IMR-90 (cell line): ENCODE measurements around the gene CNDP1. TPM values are rescaled to one million over a fixed set of nuclear protein-coding genes. Genes with fewer than 3 reads are reported as not detected.

Experiments used
- ATAC-seq: fragments of 200-7000 bp; cut with Tn5 transposase; 2 replicates; pipeline ENCODE4 v1.9.1; 2020; ENCODE audit warnings: low read depth, mild to moderate bottlenecking, moderate library complexity
- BruUV-seq: library from RNA; stranded (reverse); fragments of 400-500 nt; replicated peaks from 2 replicates; lab custom pipeline; 2021; lab: Mats Ljungman, UMichigan
- CTCF ChIA-PET: fragments of 300-600 bp; formaldehyde crosslinking; extraction: SDS; loops from one replicate; lab custom pipeline; 2021; ENCODE audit warnings: antibody characterized with exemption; lab: Yijun Ruan, JAX
- POLR2A ChIA-PET: fragments of 300-600 bp; sonication (Branson Sonifier 250); formaldehyde crosslinking; loops from one replicate; lab custom pipeline; 2022; ENCODE audit warnings: antibody characterized with exemption; ENCODE audit not compliant: unreplicated experiment; lab: Charles Lee
- DNase-seq: peaks from one replicate; pipeline ENCODE4 v3.0.0; 2013
- H2AFZ ChIP-seq: replicated peaks from 2 replicates; pipeline ENCODE3; 2013; ENCODE audit warnings: low read length, mild to moderate bottlenecking; ENCODE audit not compliant: poor library complexity
- H2AK5ac ChIP-seq: 2 replicates; pipeline ENCODE4 v1.6.1; 2013; ENCODE audit warnings: low read depth, low read length, inconsistent platforms
- H2AK9ac ChIP-seq: replicated peaks from 2 replicates; pipeline ENCODE3; 2013; ENCODE audit warnings: mild to moderate bottlenecking, low read depth, low read length, moderate library complexity; ENCODE audit not compliant: poor library complexity
- H2BK120ac ChIP-seq: 2 replicates; pipeline ENCODE4 v1.6.1; 2013; ENCODE audit warnings: low read depth, low read length, inconsistent platforms
- H2BK15ac ChIP-seq: 3 replicates; pipeline ENCODE4 v1.6.1; 2013; ENCODE audit warnings: low read depth, low read length, inconsistent platforms
- H2BK20ac ChIP-seq: 2 replicates; pipeline ENCODE4 v1.6.1; 2013; ENCODE audit warnings: low read depth, mild to moderate bottlenecking, inconsistent platforms, low read length, moderate library complexity
- H2BK5ac ChIP-seq: 2 replicates; pipeline ENCODE4 v1.6.1; 2013; ENCODE audit warnings: mild to moderate bottlenecking, low read depth, low read length, inconsistent platforms; ENCODE audit not compliant: poor library complexity, severe bottlenecking
- H3K14ac ChIP-seq: replicated peaks from 2 replicates; pipeline ENCODE4 v1.6.1; 2013; ENCODE audit warnings: low read depth, low read length, inconsistent platforms
- H3K18ac ChIP-seq: 2 replicates; pipeline ENCODE4 v1.6.1; 2013; ENCODE audit warnings: low read depth, low read length, control low read depth
- H3K23ac ChIP-seq: 2 replicates; pipeline ENCODE4 v1.6.1; 2013; ENCODE audit warnings: low read depth, low read length, inconsistent platforms
- H3K27ac ChIP-seq: 2 replicates; pipeline ENCODE4 v1.5.1; 2013; ENCODE audit warnings: mild to moderate bottlenecking, control low read depth, low read length; ENCODE audit not compliant: insufficient read depth
- H3K27me3 ChIP-seq: 2 replicates; pipeline ENCODE4 v1.6.1; 2013; ENCODE audit warnings: low read length; ENCODE audit not compliant: control insufficient read depth, insufficient read depth
- H3K36me3 ChIP-seq: 2 replicates; pipeline ENCODE4 v1.6.1; 2013; ENCODE audit warnings: low read length, mixed read lengths; ENCODE audit not compliant: control insufficient read depth, insufficient read depth
- H3K4ac ChIP-seq: 2 replicates; pipeline ENCODE4 v1.6.1; 2013; ENCODE audit warnings: low read depth, low read length, inconsistent platforms
- H3K4me1 ChIP-seq: 2 replicates; pipeline ENCODE4 v1.6.1; 2013; ENCODE audit warnings: low read length, mixed read lengths; ENCODE audit not compliant: control insufficient read depth, insufficient read depth
- H3K4me2 ChIP-seq: 2 replicates; pipeline ENCODE4 v1.6.1; 2013; ENCODE audit warnings: low read depth, mild to moderate bottlenecking, control low read depth, low read length, moderate library complexity
- H3K4me3 ChIP-seq: 2 replicates; pipeline ENCODE4 v1.5.1; 2013; ENCODE audit warnings: low read depth, mild to moderate bottlenecking, control low read depth, low read length, moderate library complexity; ENCODE audit not compliant: insufficient read depth
- H3K56ac ChIP-seq: 2 replicates; pipeline ENCODE4 v1.6.1; 2013; ENCODE audit warnings: low read length, inconsistent platforms; ENCODE audit not compliant: insufficient read depth; ENCODE audit errors: extremely low read depth
- H3K79me1 ChIP-seq, 2 experiments: 2 replicates each; pipeline ENCODE4 v1.6.1; 2013; ENCODE audit warnings: low read length in 2 of 2, inconsistent platforms in 1 of 2, low read depth in 1 of 2
- H3K9ac ChIP-seq: 2 replicates; pipeline ENCODE4 v1.6.1; 2013; ENCODE audit warnings: low read depth, low read length, control low read depth
- H3K9me1 ChIP-seq: 2 replicates; pipeline ENCODE4 v1.6.1; 2013; ENCODE audit warnings: low read length, inconsistent platforms; ENCODE audit not compliant: insufficient read depth
- H3K9me3 ChIP-seq: 2 replicates; pipeline ENCODE4 v1.6.1; 2013; ENCODE audit warnings: low read length; ENCODE audit not compliant: control insufficient read depth, insufficient read depth
- H4K20me1 ChIP-seq: 2 replicates; pipeline ENCODE4 v1.6.1; 2013; ENCODE audit warnings: low read length, inconsistent platforms; ENCODE audit not compliant: insufficient read depth
- H4K5ac ChIP-seq: 2 replicates; pipeline ENCODE4 v1.6.1; 2013; ENCODE audit warnings: mild to moderate bottlenecking, low read depth, low read length, control low read depth
- H4K8ac ChIP-seq, 2 experiments: 2 replicates each; pipeline ENCODE4 v1.6.1; 2013; ENCODE audit warnings: low read depth in 2 of 2, low read length in 2 of 2, control low read depth in 1 of 2, inconsistent platforms in 1 of 2
- H4K91ac ChIP-seq: 2 replicates; pipeline ENCODE4 v1.6.1; 2013; ENCODE audit warnings: low read depth, low read length, inconsistent platforms; ENCODE audit not compliant: insufficient read depth
- BHLHE40 ChIP-seq: fragments of 150-350 bp; IDR thresholded peaks from 2 replicates; pipeline ENCODE4 v1.6.1; 2016; ENCODE audit warnings: mild to moderate bottlenecking, low read depth, low read length
- CHD1 ChIP-seq: IDR thresholded peaks from 2 replicates; pipeline ENCODE4 v1.6.1; 2012; ENCODE audit warnings: low read depth, low read length, improper control_type of control experiment
- ELK1 ChIP-seq: fragments of 150-350 bp; IDR thresholded peaks from 2 replicates; pipeline ENCODE4 v1.6.1; 2016; ENCODE audit warnings: low read depth, mild to moderate bottlenecking, low read length, moderate library complexity, borderline replicate concordance
- FOS ChIP-seq: fragments of 150-350 bp; IDR thresholded peaks from 2 replicates; pipeline ENCODE4 v1.6.1; 2016; ENCODE audit warnings: low read depth, low read length
- MXI1 ChIP-seq: IDR thresholded peaks from 2 replicates; pipeline ENCODE4 v1.6.1; 2012; ENCODE audit warnings: low read depth, mild to moderate bottlenecking, low read length, moderate library complexity, borderline replicate concordance
- POLR2A ChIP-seq: IDR thresholded peaks from 2 replicates; pipeline ENCODE4 v1.6.1; 2012; ENCODE audit warnings: mild to moderate bottlenecking, low read depth, low read length
- RAD21 ChIP-seq: IDR thresholded peaks from 2 replicates; pipeline ENCODE4 v1.6.1; 2012; ENCODE audit warnings: low read length, improper control_type of control experiment
- RFX5 ChIP-seq: IDR thresholded peaks from 2 replicates; pipeline ENCODE4 v1.8.0; 2012; ENCODE audit warnings: low read depth, mild to moderate bottlenecking, low read length, moderate library complexity
- WGBS, 2 experiments: methylation state at CpG; one replicate each; pipeline versions ENCODE4 v1.1.5 to v1.1.7; 2013; ENCODE audit warnings: missing lambda C conversion rate in 2 of 2; ENCODE audit not compliant: insufficient read length in 1 of 2; ENCODE audit errors: extremely low coverage in 2 of 2; 5-methylcytosine and 5-hydroxymethylcytosine counted together
- dilution Hi-C: fragments of 300-500 bp; cut with HindIII; formaldehyde crosslinking; loops from one replicate; pipeline ENCODE4 v1.14.3; 2018; ENCODE audit warnings: low sequenced_read_pairs; ENCODE audit not compliant: unreplicated experiment
- in situ Hi-C: fragments of 300-500 bp; cut with MboI; formaldehyde crosslinking; loops from 3 replicates; pipeline ENCODE4 v1.14.3; 2019; ENCODE audit warnings: low sequenced_read_pairs, inconsistent platforms, mixed read lengths
- intact Hi-C: fragments of 100-400 bp; cut with micrococcal nuclease; formaldehyde crosslinking; loops from 2 replicates; pipeline ENCODE4 v1.10.0; 2022
- polyA plus RNA-seq, 3 experiments: library from polyadenylated mRNA; depleted of rRNA; stranded (reverse); fragments of >200 nt; gene quantifications; 2 replicates each; pipeline ENCODE4 v1.2.3, GENCODE V29; 2012; ENCODE audit warnings: low replicate concordance in 1 of 3
- total RNA-seq: library from RNA; depleted of rRNA; stranded (reverse); fragments of >200 nt; gene quantifications from 2 replicates; pipeline ENCODE4 v1.2.3, GENCODE V29; 2012

Gene CNDP1
- total and polyA plus RNA-seq, 2 of the 4 experiments (the other 2 are of a cell fraction): not detected

- H3K36me3 ChIP-seq: peaks cover 63% of the 10 kb centered on the region
- H3K9ac ChIP-seq: no peak overlapping the region
- CTCF ChIA-PET: no interaction called here
- H3K23ac ChIP-seq: no peak overlapping the region
- H2AFZ ChIP-seq: no peak overlapping the region
- no peak overlapping the region for H4K91ac ChIP-seq
- H3K14ac ChIP-seq: no peak overlapping the region
- BruUV-seq: no TSS peak
- POLR2A ChIA-PET: no interaction called here
- no peak overlapping the region for H3K18ac ChIP-seq
- H4K5ac ChIP-seq: no peak overlapping the region
- H3K9me3 ChIP-seq: no peaks in the 10 kb centered on the region
- no peaks in the 10 kb centered on the region; the same call in 1 of the 2 replicates for H4K20me1 ChIP-seq
- ATAC-seq: no peak
- H2BK15ac ChIP-seq: no peak overlapping the region
- no peaks in the 10 kb centered on the region; a peak in 1 of 4 replicates for H3K79me1 ChIP-seq
- no peaks in the 10 kb centered on the region for H3K9me1 ChIP-seq
- no peak overlapping the region for H3K4me2 ChIP-seq
- no peak overlapping the region for H4K8ac ChIP-seq
- H3K4me3 ChIP-seq: no peak overlapping the region
- peak overlapping the region; percentile 72 for H2AK9ac ChIP-seq
- dilution Hi-C loops: no loop called here
- H3K27me3 ChIP-seq: no peaks in the 10 kb centered on the region
- no peak for DNase-seq
- H3K56ac ChIP-seq: no peak overlapping the region
- H2BK120ac ChIP-seq: no peak overlapping the region
- H2AK5ac ChIP-seq: no peak overlapping the region
- H3K27ac ChIP-seq: no peak overlapping the region
- in situ Hi-C loops: no loop called here
- intact Hi-C loops: no loop called here
- H2BK20ac ChIP-seq: no peak overlapping the region
- WGBS, 2 experiments: 90% methylated on average over 9 of the region's 27 CpGs; no CpG with 5 or more reads in 1 of the 2 experiments
- H3K4ac ChIP-seq: no peak overlapping the region
- H3K4me1 ChIP-seq: no peaks in the 10 kb centered on the region
- no peak overlapping the region for H2BK5ac ChIP-seq
- TF ChIP-seq MXI1 (no peak), ELK1 (no peak), BHLHE40 (no peak), CHD1 (no peak), RFX5 (no peak), FOS (no peak), RAD21 (no peak), POLR2A (no peak)
Measured at GRCh38 chr18:74513149-74513882, 21.0 kb upstream of the CNDP1 start.
